22Rv1 (cell line): ENCODE results near the gene BAG3.
"Not testable (repeated sequence)": the region's sequence is repeated elsewhere in the genome, so short reads cannot be mapped to it uniquely, and the experiment has no call there.

Experiments used
- CTCF ChIP-seq: fragments of 450-650 bp; IDR thresholded peaks from 2 replicates; pipeline ENCODE4 v1.5.1; 2017; ENCODE audit warnings: mild to moderate bottlenecking
- ZFX ChIP-seq: fragments of 450-650 bp; IDR thresholded peaks from 2 replicates; pipeline ENCODE4 v1.6.1; 2017; ENCODE audit warnings: antibody characterized with exemption, borderline replicate concordance

GRCh38 chr10:119707331-119707730 lies 56.2 kb downstream of the BAG3 start:
- not testable (repeated sequence) for TF ChIP-seq CTCF, ZFX
